Measurements from ENCODE around the gene SUPT20HL1. TPM values are rescaled to one million over a fixed set of nuclear protein-coding genes. Genes with fewer than 3 reads are reported as not detected.

SUPT20HL1 gene
- total and polyA plus RNA-seq, 2 donors from 2014 or later: not detected

GRCh38 chrX:24376403-24376802 is 16.0 kb downstream of the SUPT20HL1 start:
- no peak overlapping the region for H3K9ac ChIP-seq (ENCODE audit: low read length in 3 of 3)
- FAIRE-seq (no peak), DNase-seq (no peak)
- intact Hi-C loops (cut with DNase I): no loop called here
- no peak for TF ChIP-seq CTCF (IDR thresholded peaks at IDR 0.05; ENCODE audit: borderline replicate concordance, extremely low read depth, insufficient read depth)
- H3K4me3 ChIP-seq (ENCODE audit: low read length in 3 of 3): no peak overlapping the region
- H3K27me3 ChIP-seq (ENCODE audit: control insufficient read depth, insufficient read depth, low read length): peaks cover 7% of the 10 kb centered on the region
- no peaks in the 10 kb centered on the region for H3K4me1 ChIP-seq (ENCODE audit: control insufficient read depth in 2 of 3, insufficient read depth in 2 of 3, low read depth in 1 of 3, low read length in 3 of 3)
- no peak overlapping the region for H3K27ac ChIP-seq (ENCODE audit: low read depth in 2 of 2, low read length in 2 of 2)
- no peaks in the 10 kb centered on the region for H3K9me3 ChIP-seq (ENCODE audit: control insufficient read depth in 2 of 3, insufficient read depth in 1 of 3, low read length in 3 of 3)
- no peaks in the 10 kb centered on the region for H3K36me3 ChIP-seq (ENCODE audit: control insufficient read depth in 2 of 3, insufficient read depth in 3 of 3, low read length in 3 of 3)

DNA sequence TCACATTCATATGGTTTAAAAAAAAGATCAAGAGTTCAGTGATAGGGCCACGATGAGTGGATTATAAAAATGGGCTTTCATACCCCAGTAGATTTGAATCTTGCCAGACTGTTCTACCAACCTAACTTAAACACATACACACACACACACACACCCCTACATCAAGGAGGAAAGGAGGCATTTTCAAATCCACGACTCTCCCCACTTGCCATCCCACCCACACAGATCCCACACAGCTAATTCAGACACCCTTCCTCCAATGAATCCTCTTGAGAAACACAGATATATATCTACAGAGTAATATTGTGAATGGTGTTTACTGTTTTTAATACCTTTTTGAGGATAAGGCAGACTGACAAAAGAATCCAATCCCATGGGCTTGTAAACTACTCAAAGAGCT is 16.8 kb downstream of the SUPT20HL1 start:
- no peak for DNase-seq
- intact Hi-C loops (cut with DNase I): no loop called here
- no peak for FAIRE-seq
- Histone ChIP-seq H3K4me3 (ENCODE audit: low read length in 3 of 3) (no peak overlapping the region), H3K9me3 (ENCODE audit: control insufficient read depth in 2 of 3, insufficient read depth in 1 of 3, low read length in 3 of 3) (no peaks in the 10 kb centered on the region), H3K9ac (ENCODE audit: low read length in 3 of 3) (no peak overlapping the region), H3K27ac (ENCODE audit: low read depth in 2 of 2, low read length in 2 of 2) (no peak overlapping the region), H3K36me3 (ENCODE audit: control insufficient read depth in 2 of 3, insufficient read depth in 3 of 3, low read length in 3 of 3) (no peaks in the 10 kb centered on the region), H3K4me1 (ENCODE audit: control insufficient read depth in 2 of 3, insufficient read depth in 2 of 3, low read depth in 1 of 3, low read length in 3 of 3) (no peaks in the 10 kb centered on the region), H3K27me3 (ENCODE audit: control insufficient read depth, insufficient read depth, low read length) (peaks cover 7% of the 10 kb centered on the region)
- TF ChIP-seq CTCF (IDR thresholded peaks at IDR 0.05; ENCODE audit: borderline replicate concordance, extremely low read depth, insufficient read depth): no peak

GRCh38 chrX:24377911-24378468 is 17.6 kb downstream of the SUPT20HL1 start:
- DNase-seq (no peak), FAIRE-seq (no peak)
- no peak for TF ChIP-seq CTCF (IDR thresholded peaks at IDR 0.05; ENCODE audit: borderline replicate concordance, extremely low read depth, insufficient read depth)
- Histone ChIP-seq H3K9ac (ENCODE audit: low read length in 3 of 3) (no peak overlapping the region), H3K4me1 (ENCODE audit: control insufficient read depth in 2 of 3, insufficient read depth in 2 of 3, low read depth in 1 of 3, low read length in 3 of 3) (no peaks in the 10 kb centered on the region), H3K9me3 (ENCODE audit: control insufficient read depth in 2 of 3, insufficient read depth in 1 of 3, low read length in 3 of 3) (no peaks in the 10 kb centered on the region), H3K36me3 (ENCODE audit: control insufficient read depth in 2 of 3, insufficient read depth in 3 of 3, low read length in 3 of 3) (no peaks in the 10 kb centered on the region), H3K4me3 (ENCODE audit: low read length in 3 of 3) (no peak overlapping the region), H3K27ac (ENCODE audit: low read depth in 2 of 2, low read length in 2 of 2) (no peak overlapping the region), H3K27me3 (ENCODE audit: control insufficient read depth, insufficient read depth, low read length) (peaks cover 2% of the 10 kb centered on the region)
- intact Hi-C loops (cut with DNase I): no loop called here

GRCh38 chrX:24378706-24379105 is 18.3 kb downstream of the SUPT20HL1 start:
- Histone ChIP-seq H3K36me3 (ENCODE audit: control insufficient read depth in 2 of 3, insufficient read depth in 3 of 3, low read length in 3 of 3) (no peaks in the 10 kb centered on the region), H3K27me3 (ENCODE audit: control insufficient read depth, insufficient read depth, low read length) (peaks cover 2% of the 10 kb centered on the region), H3K4me1 (ENCODE audit: control insufficient read depth in 2 of 3, insufficient read depth in 2 of 3, low read depth in 1 of 3, low read length in 3 of 3) (no peaks in the 10 kb centered on the region), H3K9me3 (ENCODE audit: control insufficient read depth in 2 of 3, insufficient read depth in 1 of 3, low read length in 3 of 3) (no peaks in the 10 kb centered on the region), H3K4me3 (ENCODE audit: low read length in 3 of 3) (no peak overlapping the region), H3K9ac (ENCODE audit: low read length in 3 of 3) (no peak overlapping the region), H3K27ac (ENCODE audit: low read depth in 2 of 2, low read length in 2 of 2) (no peak overlapping the region)
- no peak for TF ChIP-seq CTCF (IDR thresholded peaks at IDR 0.05; ENCODE audit: borderline replicate concordance, extremely low read depth, insufficient read depth)
- no peak for DNase-seq
- intact Hi-C loops (cut with DNase I): no loop called here
- FAIRE-seq: no peak

Measured in kidney (tissue), 14 donors.